WTC11 (cell line): ENCODE measurements around the gene TMA7. TPM values are rescaled to one million over a fixed set of nuclear protein-coding genes. Genes with fewer than 3 reads are reported as not detected.

Experiments
- ATAC-seq: fragments of 200-7000 bp; cut with Tn5 transposase; 2 replicates; pipeline ENCODE4 v1.10.0; 2021; ENCODE audit warnings: mild to moderate bottlenecking, moderate library complexity
- CTCF ChIA-PET: fragments of 300-600 bp; sonication (Branson Sonifier 250); formaldehyde crosslinking; loops from one replicate; lab custom pipeline; 2021; ENCODE audit warnings: antibody characterized with exemption; lab: Charles Lee
- POLR2A ChIA-PET: fragments of 350-600 bp; sonication (Branson Sonifier 250); formaldehyde crosslinking; loops from one replicate; lab custom pipeline; 2021; ENCODE audit warnings: antibody characterized with exemption; lab: Charles Lee
- DNase-seq: peaks from one replicate; pipeline ENCODE4 v3.0.0; 2021; ENCODE audit warnings: low spot score
- H3K27ac Mint-ChIP-seq: 2 replicates; pipeline ENCODE4 v1.8.0; 2021; ENCODE audit warnings: mixed read lengths
- H3K27me3 Mint-ChIP-seq: 2 replicates; pipeline ENCODE4 v1.8.0; 2021; ENCODE audit warnings: low read depth, mild to moderate bottlenecking, moderate library complexity, mixed read lengths
- H3K36me3 Mint-ChIP-seq: 2 replicates; pipeline ENCODE4 v1.8.0; 2021; ENCODE audit warnings: mixed read lengths
- H3K4me1 Mint-ChIP-seq: 2 replicates; pipeline ENCODE4 v1.8.0; 2022; ENCODE audit warnings: mixed read lengths
- H3K4me3 Mint-ChIP-seq: 2 replicates; pipeline ENCODE4 v1.8.0; 2021; ENCODE audit warnings: mild to moderate bottlenecking, moderate library complexity, mixed read lengths
- H3K9me3 Mint-ChIP-seq: 2 replicates; pipeline ENCODE4 v1.8.0; 2021; ENCODE audit warnings: mixed read lengths
- ATF1 ChIP-seq: sonication (generic); formaldehyde crosslinking; IDR thresholded peaks from 2 replicates; pipeline ENCODE4 v1.8.1; 2023; ENCODE audit warnings: mild to moderate bottlenecking, moderate library complexity, missing genetic modification reagents
- ATF2 ChIP-seq: sonication (generic); formaldehyde crosslinking; IDR thresholded peaks from 2 replicates; pipeline ENCODE4 v1.8.1; 2022; ENCODE audit warnings: low read depth, missing genetic modification reagents, borderline replicate concordance
- CBFB ChIP-seq: sonication (generic); formaldehyde crosslinking; IDR thresholded peaks from 2 replicates; pipeline ENCODE4 v1.8.1; 2022; ENCODE audit warnings: mild to moderate bottlenecking, low read depth, missing genetic modification reagents
- ERG ChIP-seq: fragments of 250-450 bp; sonication (Bioruptor Pico); IDR thresholded peaks from 2 replicates; pipeline ENCODE4 v1.8.0; 2021; ENCODE audit warnings: mild to moderate bottlenecking
- IRF1 ChIP-seq: sonication (generic); formaldehyde crosslinking; IDR thresholded peaks from 2 replicates; pipeline ENCODE4 v1.8.0; 2023; ENCODE audit warnings: missing genetic modification reagents
- JUN ChIP-seq: sonication (generic); formaldehyde crosslinking; IDR thresholded peaks from 2 replicates; pipeline ENCODE4 v1.8.0; 2023; ENCODE audit warnings: mild to moderate bottlenecking, missing genetic modification reagents
- NFE2L1 ChIP-seq: sonication (generic); formaldehyde crosslinking; IDR thresholded peaks from 2 replicates; pipeline ENCODE4 v1.8.1; 2023; ENCODE audit warnings: missing genetic modification reagents
- PRDM15 ChIP-seq: sonication (generic); formaldehyde crosslinking; IDR thresholded peaks from 2 replicates; pipeline ENCODE4 v1.8.0; 2022; ENCODE audit warnings: missing genetic modification reagents
- STAT6 ChIP-seq: sonication (generic); formaldehyde crosslinking; conservative IDR thresholded peaks from 2 replicates; pipeline ENCODE4 v1.8.1; 2023; ENCODE audit warnings: mild to moderate bottlenecking, low read depth, missing genetic modification reagents, moderate library complexity
- TCF7 ChIP-seq: sonication (generic); formaldehyde crosslinking; IDR thresholded peaks from 2 replicates; pipeline ENCODE4 v1.8.0; 2022; ENCODE audit warnings: mild to moderate bottlenecking, low read depth, missing genetic modification reagents, moderate library complexity
- TEAD4 ChIP-seq: sonication (generic); formaldehyde crosslinking; IDR thresholded peaks from 2 replicates; pipeline ENCODE4 v1.8.0; 2022; ENCODE audit warnings: mild to moderate bottlenecking, missing genetic modification reagents
- ZBTB21 ChIP-seq: sonication (generic); formaldehyde crosslinking; IDR thresholded peaks from 2 replicates; pipeline ENCODE4 v1.8.1; 2023; ENCODE audit warnings: mild to moderate bottlenecking, missing genetic modification reagents, borderline replicate concordance
- ZMAT4 ChIP-seq: fragments of 250-450 bp; sonication (Bioruptor Pico); IDR thresholded peaks from 2 replicates; pipeline ENCODE4 v1.9.0; 2021; ENCODE audit warnings: mild to moderate bottlenecking
- ZNF219 ChIP-seq: sonication (generic); formaldehyde crosslinking; IDR thresholded peaks from 2 replicates; pipeline ENCODE4 v1.8.0; 2023; ENCODE audit warnings: missing genetic modification reagents, mild to moderate bottlenecking, borderline replicate concordance
- ZNF281 ChIP-seq: sonication (generic); formaldehyde crosslinking; IDR thresholded peaks from 2 replicates; pipeline ENCODE4 v1.8.0; 2023; ENCODE audit warnings: mild to moderate bottlenecking, missing genetic modification reagents
- ZNF512 ChIP-seq: sonication (generic); formaldehyde crosslinking; IDR thresholded peaks from 2 replicates; pipeline ENCODE4 v1.8.1; 2022; ENCODE audit warnings: missing genetic modification reagents, borderline replicate concordance
- ZNF671 ChIP-seq: fragments of 250-450 bp; sonication (Bioruptor Pico); IDR thresholded peaks from 2 replicates; pipeline ENCODE4 v1.8.0; 2021; ENCODE audit warnings: mild to moderate bottlenecking
- total RNA-seq: library from RNA; stranded (reverse); gene quantifications from 3 replicates; pipeline ENCODE4 v1.2.3, GENCODE V29; 2021

TMA7 gene
- total RNA-seq, 1 experiment from 2014 or later, result 318 TPM

- Mint-ChIP-seq H3K36me3 (peaks cover 68% of the 10 kb centered on the region), H3K4me1 (no peaks in the 10 kb centered on the region), H3K27ac (no peak overlapping the region), H3K27me3 (no peaks in the 10 kb centered on the region), H3K9me3 (no peaks in the 10 kb centered on the region)
- ChIA-PET CTCF (interaction anchor here (2.9 to 18.3 kb wide), 2 partner anchors 11 to 24 kb away, joined by 15 to 218 read pairs; no protein-coding TSS in a partner anchor), POLR2A (no interaction called here)
- ATAC-seq, result no peak
- TF ChIP-seq ATF1 (CRISPR knock-in tag) (no peak), STAT6 (CRISPR knock-in tag) (no peak), ZNF512 (CRISPR knock-in tag) (no peak), JUN (CRISPR knock-in tag) (no peak), ZBTB21 (CRISPR knock-in tag) (no peak), ERG (no peak), ZNF219 (no peak), NFE2L1 (CRISPR knock-in tag) (no peak), TCF7 (no peak), ZNF671 (CRISPR knock-in tag) (no peak)
- TF ChIP-seq, all 79 proteins: peak for 0
- no peak for DNase-seq
- H3K4me3 Mint-ChIP-seq, result no peak overlapping the region
Observed at GRCh38 chr3:48412375-48413001, 27.6 kb upstream of the TMA7 start.

GRCh38 chr3:48413086-48413485 lies 27.0 kb upstream of the TMA7 start:
- H3K9me3 Mint-ChIP-seq, result no peaks in the 10 kb centered on the region
- POLR2A ChIA-PET, result no interaction called here
- peaks cover 64% of the 10 kb centered on the region for H3K36me3 Mint-ChIP-seq
- H3K27ac Mint-ChIP-seq, result no peak overlapping the region
- no peak for DNase-seq
- no peak overlapping the region for H3K4me3 Mint-ChIP-seq
- no peaks in the 10 kb centered on the region for H3K4me1 Mint-ChIP-seq
- no peak for ATAC-seq
- CTCF ChIA-PET, result interaction anchor here (2.9 to 18.3 kb wide), 2 partner anchors 12 to 23 kb away, joined by 15 to 218 read pairs; no protein-coding TSS in a partner anchor
- no peaks in the 10 kb centered on the region for H3K27me3 Mint-ChIP-seq
- TF ChIP-seq ZNF281, result no peak
- no peak for TF ChIP-seq PRDM15 (CRISPR knock-in tag)
- TF ChIP-seq NFE2L1 (CRISPR knock-in tag), result no peak
- no peak for TF ChIP-seq IRF1 (CRISPR knock-in tag)
- TF ChIP-seq ATF2 (CRISPR knock-in tag), result no peak
- no peak for TF ChIP-seq CBFB (CRISPR knock-in tag)
- TF ChIP-seq TEAD4 (CRISPR knock-in tag), result no peak
- no peak for TF ChIP-seq ZMAT4
